ENCODE measurements around the gene PLEKHA6. TPM values are rescaled to one million over a fixed set of nuclear protein-coding genes. Genes with fewer than 3 reads are reported as not detected.

Gene PLEKHA6
- total and polyA plus RNA-seq, 2 donors (not counting 1 experiment from before 2014, with no cell fraction given): 0.31 to 0.47 TPM

DNA sequence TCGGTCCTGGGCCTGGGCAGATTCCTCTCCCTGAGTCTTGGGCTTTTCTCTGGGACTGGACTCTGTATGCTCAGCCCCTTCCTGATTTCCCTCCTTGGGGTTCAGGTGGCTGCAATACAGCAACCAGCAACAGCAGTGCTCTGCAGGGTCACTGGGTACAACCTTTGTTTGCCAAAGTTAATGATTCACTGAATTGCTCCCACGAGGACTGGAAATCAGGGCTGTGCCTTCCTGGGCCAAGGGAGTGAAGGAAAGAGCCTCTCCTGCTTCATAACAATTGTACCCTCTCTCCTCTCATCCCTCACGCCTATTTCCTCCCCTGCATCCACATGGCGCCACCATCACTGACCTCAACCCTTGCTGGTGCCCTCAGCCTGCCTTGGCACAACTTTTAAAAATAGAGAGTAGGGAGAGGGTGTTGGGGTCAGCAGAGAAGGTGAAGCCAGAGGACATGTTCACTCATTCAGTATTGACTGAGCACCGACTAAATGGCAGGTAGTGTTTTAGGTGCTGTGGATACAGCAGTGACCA lies 93.2 kb downstream of the PLEKHA6 start:
- H3K4me3 Mint-ChIP-seq: no peak overlapping the region
- no peak overlapping the region for H2AFZ ChIP-seq (ENCODE audit: insufficient read depth, low read depth, low read length, poor library complexity, severe bottlenecking)
- H3K27me3 Mint-ChIP-seq: peaks cover 26% of the 10 kb centered on the region
- H4K20me1 ChIP-seq (ENCODE audit: control insufficient read depth, insufficient read depth, low read length, poor library complexity, severe bottlenecking): no peaks in the 10 kb centered on the region
- intact Hi-C loops (cut with micrococcal nuclease): no loop called here
- peaks cover 0 to 4% of the 10 kb centered on the region in 2 donors for H3K4me1 ChIP-seq (ENCODE audit: control insufficient read depth in 2 of 2, insufficient read depth in 2 of 2, low read length in 2 of 2)
- no peak overlapping the region for H3K4me2 ChIP-seq (replicated peaks; ENCODE audit: low read depth, low read length, poor library complexity, severe bottlenecking)
- H3K4me1 Mint-ChIP-seq: no peaks in the 10 kb centered on the region
- TF ChIP-seq, protein P1, sequence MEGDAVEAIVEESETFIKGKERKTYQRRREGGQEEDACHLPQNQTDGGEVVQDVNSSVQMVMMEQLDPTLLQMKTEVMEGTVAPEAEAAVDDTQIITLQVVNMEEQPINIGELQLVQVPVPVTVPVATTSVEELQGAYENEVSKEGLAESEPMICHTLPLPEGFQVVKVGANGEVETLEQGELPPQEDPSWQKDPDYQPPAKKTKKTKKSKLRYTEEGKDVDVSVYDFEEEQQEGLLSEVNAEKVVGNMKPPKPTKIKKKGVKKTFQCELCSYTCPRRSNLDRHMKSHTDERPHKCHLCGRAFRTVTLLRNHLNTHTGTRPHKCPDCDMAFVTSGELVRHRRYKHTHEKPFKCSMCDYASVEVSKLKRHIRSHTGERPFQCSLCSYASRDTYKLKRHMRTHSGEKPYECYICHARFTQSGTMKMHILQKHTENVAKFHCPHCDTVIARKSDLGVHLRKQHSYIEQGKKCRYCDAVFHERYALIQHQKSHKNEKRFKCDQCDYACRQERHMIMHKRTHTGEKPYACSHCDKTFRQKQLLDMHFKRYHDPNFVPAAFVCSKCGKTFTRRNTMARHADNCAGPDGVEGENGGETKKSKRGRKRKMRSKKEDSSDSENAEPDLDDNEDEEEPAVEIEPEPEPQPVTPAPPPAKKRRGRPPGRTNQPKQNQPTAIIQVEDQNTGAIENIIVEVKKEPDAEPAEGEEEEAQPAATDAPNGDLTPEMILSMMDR (IDR thresholded peaks at IDR 0.05): no peak
- TF ChIP-seq EZH2 (IDR thresholded peaks at IDR 0.05; ENCODE audit: borderline replicate concordance, insufficient read depth, low read depth, low read length, poor library complexity, severe bottlenecking): no peak
- no peak overlapping the region for H3K9ac ChIP-seq (ENCODE audit: low read length)
- H3K27me3 ChIP-seq (replicated peaks in 1 of 4; ENCODE audit: control extremely low read depth in 1 of 4, control insufficient read depth in 3 of 4, insufficient read depth in 4 of 4, low read length in 3 of 4): peaks cover 0 to 8% (median 0%) of the 10 kb centered on the region in 4 experiments
- ATAC-seq (ENCODE audit: low read depth): no peak
- ChIA-PET POLR2A (no interaction called here), CTCF (no interaction called here)
- no peaks in the 10 kb centered on the region for H3K9me3 ChIP-seq (ENCODE audit: control extremely low read depth in 1 of 3, control insufficient read depth in 2 of 3, insufficient read depth in 1 of 3, low read length in 2 of 3)
- H3K36me3 ChIP-seq (replicated peaks in 1 of 2; ENCODE audit: control extremely low read depth in 1 of 2, control insufficient read depth in 1 of 2, extremely low read depth in 1 of 2, insufficient read depth in 2 of 2, low read length in 1 of 2): no peaks in the 10 kb centered on the region
- no peak overlapping the region for H3K27ac Mint-ChIP-seq
- no peak for DNase-seq
- WGBS (ENCODE audit: insufficient coverage): 88% methylated on average over 3 of the region's 5 CpGs
- H3K27ac ChIP-seq (ENCODE audit: low read length in 2 of 2): no peak overlapping the region
- no peaks in the 10 kb centered on the region for H3K9me3 Mint-ChIP-seq (ENCODE audit: insufficient read depth)
- no peaks in the 10 kb centered on the region for H3K79me2 ChIP-seq (ENCODE audit: control insufficient read depth, insufficient read depth, low read length)
- no peak overlapping the region for H3K4me3 ChIP-seq (ENCODE audit: control extremely low read depth in 1 of 5, extremely low read depth in 1 of 5, insufficient read depth in 1 of 5, low read depth in 2 of 5, low read length in 4 of 5)

DNA sequence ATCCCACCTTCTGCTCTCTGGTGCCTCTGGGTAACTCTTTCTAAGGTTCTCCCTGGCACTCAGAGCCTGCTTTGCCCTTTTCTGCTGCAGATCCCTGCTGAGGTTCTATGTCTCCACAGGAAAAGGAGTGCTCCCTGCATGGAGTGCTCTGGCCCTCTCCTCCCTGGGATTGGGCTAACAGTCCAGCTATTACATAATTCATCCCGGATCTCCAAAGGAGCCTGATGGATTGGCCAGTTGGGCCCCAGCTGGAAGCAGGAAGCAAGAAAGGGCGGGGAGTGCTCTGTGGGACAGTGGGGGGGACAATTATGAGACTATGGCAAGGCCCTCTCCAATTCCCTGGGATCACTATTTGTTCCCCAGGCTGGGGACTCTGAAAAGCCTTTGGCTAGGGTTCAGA lies 94.1 kb downstream of the PLEKHA6 start:
- no peak overlapping the region for H3K4me3 Mint-ChIP-seq
- Histone ChIP-seq H3K36me3 (replicated peaks in 1 of 2; ENCODE audit: control extremely low read depth in 1 of 2, control insufficient read depth in 1 of 2, extremely low read depth in 1 of 2, insufficient read depth in 2 of 2, low read length in 1 of 2) (no peaks in the 10 kb centered on the region), H3K4me2 (replicated peaks; ENCODE audit: low read depth, low read length, poor library complexity, severe bottlenecking) (no peak overlapping the region), H3K27me3 (replicated peaks in 1 of 4; ENCODE audit: control extremely low read depth in 1 of 4, control insufficient read depth in 3 of 4, insufficient read depth in 4 of 4, low read length in 3 of 4) (peaks cover 0 to 8% (median 0%) of the 10 kb centered on the region in 4 experiments), H3K27ac (ENCODE audit: low read length in 2 of 2) (no peak overlapping the region), H2AFZ (ENCODE audit: insufficient read depth, low read depth, low read length, poor library complexity, severe bottlenecking) (no peak overlapping the region), H4K20me1 (ENCODE audit: control insufficient read depth, insufficient read depth, low read length, poor library complexity, severe bottlenecking) (no peaks in the 10 kb centered on the region), H3K9me3 (ENCODE audit: control extremely low read depth in 1 of 3, control insufficient read depth in 2 of 3, insufficient read depth in 1 of 3, low read length in 2 of 3) (no peaks in the 10 kb centered on the region), H3K79me2 (ENCODE audit: control insufficient read depth, insufficient read depth, low read length) (no peaks in the 10 kb centered on the region), H3K4me3 (ENCODE audit: control extremely low read depth in 1 of 5, extremely low read depth in 1 of 5, insufficient read depth in 1 of 5, low read depth in 2 of 5, low read length in 4 of 5) (no peak overlapping the region), H3K4me1 (ENCODE audit: control insufficient read depth in 2 of 2, insufficient read depth in 2 of 2, low read length in 2 of 2) (no peaks in the 10 kb centered on the region), H3K9ac (ENCODE audit: low read length) (no peak overlapping the region)
- WGBS (ENCODE audit: insufficient coverage): 100% methylated on average over 1 of the region's 2 CpGs
- H3K27me3 Mint-ChIP-seq: peaks cover 26% of the 10 kb centered on the region
- H3K27ac Mint-ChIP-seq: no peak overlapping the region
- TF ChIP-seq, protein P1 (IDR thresholded peaks at IDR 0.05): no peak
- TF ChIP-seq EZH2 (IDR thresholded peaks at IDR 0.05; ENCODE audit: borderline replicate concordance, insufficient read depth, low read depth, low read length, poor library complexity, severe bottlenecking): no peak
- H3K4me1 Mint-ChIP-seq: no peaks in the 10 kb centered on the region
- ATAC-seq (ENCODE audit: low read depth): no peak
- intact Hi-C loops (cut with micrococcal nuclease): no loop called here
- H3K9me3 Mint-ChIP-seq (ENCODE audit: insufficient read depth): no peaks in the 10 kb centered on the region
- POLR2A ChIA-PET: no interaction called here
- DNase-seq: no peak
- CTCF ChIA-PET: interaction anchor here (0.9 to 1.3 kb wide), 2 partner anchors 11 to 13 kb away, joined by 3 read pairs; no protein-coding TSS in a partner anchor
